ENCODE data around the gene GTF3C1.

The GTF3C1 gene

GRCh38 chr16:27539120-27539519, 10.6 kb downstream of the GTF3C1 start:
- Histone ChIP-seq H3K4me1 (ENCODE audit: control insufficient read depth, insufficient read depth, low read length) (no peaks in the 10 kb centered on the region), H3K9ac (ENCODE audit: low read length) (no peak overlapping the region), H3K27me3 (replicated peaks; ENCODE audit: control insufficient read depth, insufficient read depth, low read length) (no peaks in the 10 kb centered on the region), H3K9me3 (ENCODE audit: control insufficient read depth, low read length) (no peaks in the 10 kb centered on the region), H3K4me3 (ENCODE audit: low read length) (no peak overlapping the region), H3K36me3 (ENCODE audit: control insufficient read depth, insufficient read depth, low read length, severe bottlenecking) (peaks cover 98% of the 10 kb centered on the region)
- DNase-seq (ENCODE audit: low read depth): no peak

DNA sequence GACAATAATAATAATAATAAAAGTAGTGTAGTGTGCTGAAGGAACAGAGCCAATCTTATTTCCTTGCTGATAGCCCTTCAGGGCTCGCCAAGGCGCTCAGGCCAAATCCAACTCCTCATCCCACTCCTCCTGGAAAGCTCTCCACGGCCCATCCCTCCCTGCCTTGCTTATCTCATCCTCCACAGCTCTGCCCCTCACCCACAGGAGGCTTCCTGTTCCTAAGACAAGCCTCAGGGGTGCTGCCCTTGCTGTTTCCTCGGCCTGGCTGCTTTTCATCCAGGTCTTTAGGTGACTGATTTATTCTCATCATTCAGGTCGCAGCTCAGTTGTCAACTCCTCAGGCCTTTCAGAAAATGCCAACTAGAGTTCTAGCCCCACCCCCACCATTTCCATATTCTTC, 11.2 kb downstream of the GTF3C1 start:
- no peak for DNase-seq (ENCODE audit: low read depth)
- Histone ChIP-seq H3K36me3 (ENCODE audit: control insufficient read depth, insufficient read depth, low read length, severe bottlenecking) (peaks cover 98% of the 10 kb centered on the region), H3K4me3 (ENCODE audit: low read length) (no peak overlapping the region), H3K4me1 (ENCODE audit: control insufficient read depth, insufficient read depth, low read length) (no peaks in the 10 kb centered on the region), H3K27me3 (replicated peaks; ENCODE audit: control insufficient read depth, insufficient read depth, low read length) (no peaks in the 10 kb centered on the region), H3K9me3 (ENCODE audit: control insufficient read depth, low read length) (no peaks in the 10 kb centered on the region), H3K9ac (ENCODE audit: low read length) (no peak overlapping the region)

- no peak for DNase-seq (ENCODE audit: low read depth)
- no peak overlapping the region for H3K9ac ChIP-seq (ENCODE audit: low read length)
- no peaks in the 10 kb centered on the region for H3K4me1 ChIP-seq (ENCODE audit: control insufficient read depth, insufficient read depth, low read length)
- H3K36me3 ChIP-seq (ENCODE audit: control insufficient read depth, insufficient read depth, low read length, severe bottlenecking): peaks cover 98% of the 10 kb centered on the region
- no peaks in the 10 kb centered on the region for H3K9me3 ChIP-seq (ENCODE audit: control insufficient read depth, low read length)
- no peak overlapping the region for H3K4me3 ChIP-seq (ENCODE audit: low read length)
- no peaks in the 10 kb centered on the region for H3K27me3 ChIP-seq (replicated peaks; ENCODE audit: control insufficient read depth, insufficient read depth, low read length)
Measured at GRCh38 chr16:27534256-27534655, 15.5 kb downstream of the GTF3C1 start.

GRCh38 chr16:27531826-27532800, 17.6 kb downstream of the GTF3C1 start:
- Histone ChIP-seq H3K36me3 (ENCODE audit: control insufficient read depth, insufficient read depth, low read length, severe bottlenecking) (peaks cover 98% of the 10 kb centered on the region), H3K9ac (ENCODE audit: low read length) (no peak overlapping the region), H3K4me3 (ENCODE audit: low read length) (no peak overlapping the region), H3K4me1 (ENCODE audit: control insufficient read depth, insufficient read depth, low read length) (no peaks in the 10 kb centered on the region), H3K27me3 (replicated peaks; ENCODE audit: control insufficient read depth, insufficient read depth, low read length) (no peaks in the 10 kb centered on the region), H3K9me3 (ENCODE audit: control insufficient read depth, low read length) (no peaks in the 10 kb centered on the region)
- DNase-seq (ENCODE audit: low read depth): no peak

DNA sequence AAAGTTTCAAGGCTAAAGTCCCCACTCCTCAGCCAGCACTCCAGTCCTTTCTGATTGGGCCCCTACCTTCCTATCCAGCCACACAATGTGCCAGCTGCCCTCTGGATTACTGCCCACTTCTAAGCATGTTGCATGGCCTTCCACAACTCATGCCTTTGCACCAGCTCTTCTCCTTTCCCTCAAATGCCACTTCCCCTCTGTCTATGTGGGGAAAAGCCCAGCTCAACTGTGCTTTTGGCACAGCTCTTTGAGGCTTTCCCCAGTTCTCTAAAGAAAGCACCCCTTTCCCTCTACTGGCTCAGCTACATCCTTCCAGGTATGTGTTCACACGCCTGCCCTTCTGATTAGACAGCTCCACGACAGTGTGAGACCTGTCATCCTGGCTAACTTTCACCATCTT, 18.5 kb downstream of the GTF3C1 start:
- H3K4me1 ChIP-seq (ENCODE audit: control insufficient read depth, insufficient read depth, low read length): no peaks in the 10 kb centered on the region
- DNase-seq (ENCODE audit: low read depth): no peak
- peaks cover 98% of the 10 kb centered on the region for H3K36me3 ChIP-seq (ENCODE audit: control insufficient read depth, insufficient read depth, low read length, severe bottlenecking)
- H3K4me3 ChIP-seq (ENCODE audit: low read length): no peak overlapping the region
- no peaks in the 10 kb centered on the region for H3K27me3 ChIP-seq (replicated peaks; ENCODE audit: control insufficient read depth, insufficient read depth, low read length)
- no peaks in the 10 kb centered on the region for H3K9me3 ChIP-seq (ENCODE audit: control insufficient read depth, low read length)
- H3K9ac ChIP-seq (ENCODE audit: low read length): no peak overlapping the region

- Histone ChIP-seq H3K4me3 (ENCODE audit: low read length) (no peak overlapping the region), H3K36me3 (ENCODE audit: control insufficient read depth, insufficient read depth, low read length, severe bottlenecking) (peaks cover 98% of the 10 kb centered on the region), H3K4me1 (ENCODE audit: control insufficient read depth, insufficient read depth, low read length) (no peaks in the 10 kb centered on the region), H3K9ac (ENCODE audit: low read length) (no peak overlapping the region), H3K9me3 (ENCODE audit: control insufficient read depth, low read length) (no peaks in the 10 kb centered on the region), H3K27me3 (replicated peaks; ENCODE audit: control insufficient read depth, insufficient read depth, low read length) (no peaks in the 10 kb centered on the region)
- peak; percentile 29 for DNase-seq (ENCODE audit: low read depth)
Measured at GRCh38 chr16:27529962-27530361, 19.8 kb downstream of the GTF3C1 start.

- H3K9me3 ChIP-seq (ENCODE audit: control insufficient read depth, low read length): no peaks in the 10 kb centered on the region
- peaks cover 100% of the 10 kb centered on the region for H3K36me3 ChIP-seq (ENCODE audit: control insufficient read depth, insufficient read depth, low read length, severe bottlenecking)
- H3K27me3 ChIP-seq (replicated peaks; ENCODE audit: control insufficient read depth, insufficient read depth, low read length): no peaks in the 10 kb centered on the region
- H3K4me1 ChIP-seq (ENCODE audit: control insufficient read depth, insufficient read depth, low read length): no peaks in the 10 kb centered on the region
- H3K4me3 ChIP-seq (ENCODE audit: low read length): no peak overlapping the region
- no peak for DNase-seq (ENCODE audit: low read depth)
- H3K9ac ChIP-seq (ENCODE audit: low read length): no peak overlapping the region
Measured at GRCh38 chr16:27528294-27528693, 21.4 kb downstream of the GTF3C1 start.

GRCh38 chr16:27526180-27526579, 23.5 kb downstream of the GTF3C1 start:
- no peak overlapping the region for H3K4me3 ChIP-seq (ENCODE audit: low read length)
- H3K36me3 ChIP-seq (ENCODE audit: control insufficient read depth, insufficient read depth, low read length, severe bottlenecking): peaks cover 93% of the 10 kb centered on the region
- H3K4me1 ChIP-seq (ENCODE audit: control insufficient read depth, insufficient read depth, low read length): no peaks in the 10 kb centered on the region
- DNase-seq (ENCODE audit: low read depth): no peak
- no peaks in the 10 kb centered on the region for H3K9me3 ChIP-seq (ENCODE audit: control insufficient read depth, low read length)
- H3K9ac ChIP-seq (ENCODE audit: low read length): no peak overlapping the region
- H3K27me3 ChIP-seq (replicated peaks; ENCODE audit: control insufficient read depth, insufficient read depth, low read length): no peaks in the 10 kb centered on the region

GRCh38 chr16:27522173-27522707, 27.5 kb downstream of the GTF3C1 start:
- Histone ChIP-seq H3K9me3 (ENCODE audit: control insufficient read depth, low read length) (no peaks in the 10 kb centered on the region), H3K4me3 (ENCODE audit: low read length) (no peak overlapping the region), H3K9ac (ENCODE audit: low read length) (no peak overlapping the region), H3K27me3 (replicated peaks; ENCODE audit: control insufficient read depth, insufficient read depth, low read length) (no peaks in the 10 kb centered on the region), H3K4me1 (ENCODE audit: control insufficient read depth, insufficient read depth, low read length) (no peaks in the 10 kb centered on the region), H3K36me3 (ENCODE audit: control insufficient read depth, insufficient read depth, low read length, severe bottlenecking) (peaks cover 81% of the 10 kb centered on the region)
- no peak for DNase-seq (ENCODE audit: low read depth)

GRCh38 chr16:27520982-27521673, 28.6 kb downstream of the GTF3C1 start:
- DNase-seq (ENCODE audit: low read depth): no peak
- no peaks in the 10 kb centered on the region for H3K27me3 ChIP-seq (replicated peaks; ENCODE audit: control insufficient read depth, insufficient read depth, low read length)
- H3K9ac ChIP-seq (ENCODE audit: low read length): no peak overlapping the region
- H3K36me3 ChIP-seq (ENCODE audit: control insufficient read depth, insufficient read depth, low read length, severe bottlenecking): peaks cover 70% of the 10 kb centered on the region
- H3K4me3 ChIP-seq (ENCODE audit: low read length): no peak overlapping the region
- no peaks in the 10 kb centered on the region for H3K9me3 ChIP-seq (ENCODE audit: control insufficient read depth, low read length)
- no peaks in the 10 kb centered on the region for H3K4me1 ChIP-seq (ENCODE audit: control insufficient read depth, insufficient read depth, low read length)

DNA sequence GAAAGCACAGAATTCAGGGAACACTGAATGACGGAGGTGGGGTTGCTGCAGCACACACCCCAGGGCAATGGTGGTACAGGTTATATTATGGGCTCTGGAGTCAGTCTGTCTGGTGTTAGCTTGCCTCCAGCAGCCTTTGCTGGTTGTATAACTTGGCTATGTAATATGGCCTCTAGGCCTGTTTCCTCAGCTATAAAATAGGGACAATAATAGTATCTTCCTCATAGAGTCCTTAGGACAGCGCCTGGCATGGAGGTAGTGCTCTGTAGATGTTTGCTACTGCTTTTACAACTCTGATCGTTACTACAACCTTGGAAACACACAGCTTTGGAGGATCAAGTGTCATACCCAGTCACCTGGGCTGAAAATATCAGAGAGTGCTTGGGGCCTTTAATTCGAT, 31.5 kb downstream of the GTF3C1 start:
- Histone ChIP-seq H3K9me3 (ENCODE audit: control insufficient read depth, low read length) (no peaks in the 10 kb centered on the region), H3K36me3 (ENCODE audit: control insufficient read depth, insufficient read depth, low read length, severe bottlenecking) (peaks cover 48% of the 10 kb centered on the region), H3K4me1 (ENCODE audit: control insufficient read depth, insufficient read depth, low read length) (no peaks in the 10 kb centered on the region), H3K27me3 (replicated peaks; ENCODE audit: control insufficient read depth, insufficient read depth, low read length) (no peaks in the 10 kb centered on the region), H3K4me3 (ENCODE audit: low read length) (no peak overlapping the region), H3K9ac (ENCODE audit: low read length) (no peak overlapping the region)
- no peak for DNase-seq (ENCODE audit: low read depth)
